Kidney capillary endothelial cell (primary cell): ENCODE data around the gene TRIM8.

Experiments used
- DNase-seq: peaks from one replicate; pipeline ENCODE4 v3.0.0-alpha.2; 2018; ENCODE audit warnings: low spot score

The TRIM8 gene, protein sequence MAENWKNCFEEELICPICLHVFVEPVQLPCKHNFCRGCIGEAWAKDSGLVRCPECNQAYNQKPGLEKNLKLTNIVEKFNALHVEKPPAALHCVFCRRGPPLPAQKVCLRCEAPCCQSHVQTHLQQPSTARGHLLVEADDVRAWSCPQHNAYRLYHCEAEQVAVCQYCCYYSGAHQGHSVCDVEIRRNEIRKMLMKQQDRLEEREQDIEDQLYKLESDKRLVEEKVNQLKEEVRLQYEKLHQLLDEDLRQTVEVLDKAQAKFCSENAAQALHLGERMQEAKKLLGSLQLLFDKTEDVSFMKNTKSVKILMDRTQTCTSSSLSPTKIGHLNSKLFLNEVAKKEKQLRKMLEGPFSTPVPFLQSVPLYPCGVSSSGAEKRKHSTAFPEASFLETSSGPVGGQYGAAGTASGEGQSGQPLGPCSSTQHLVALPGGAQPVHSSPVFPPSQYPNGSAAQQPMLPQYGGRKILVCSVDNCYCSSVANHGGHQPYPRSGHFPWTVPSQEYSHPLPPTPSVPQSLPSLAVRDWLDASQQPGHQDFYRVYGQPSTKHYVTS

DNA sequence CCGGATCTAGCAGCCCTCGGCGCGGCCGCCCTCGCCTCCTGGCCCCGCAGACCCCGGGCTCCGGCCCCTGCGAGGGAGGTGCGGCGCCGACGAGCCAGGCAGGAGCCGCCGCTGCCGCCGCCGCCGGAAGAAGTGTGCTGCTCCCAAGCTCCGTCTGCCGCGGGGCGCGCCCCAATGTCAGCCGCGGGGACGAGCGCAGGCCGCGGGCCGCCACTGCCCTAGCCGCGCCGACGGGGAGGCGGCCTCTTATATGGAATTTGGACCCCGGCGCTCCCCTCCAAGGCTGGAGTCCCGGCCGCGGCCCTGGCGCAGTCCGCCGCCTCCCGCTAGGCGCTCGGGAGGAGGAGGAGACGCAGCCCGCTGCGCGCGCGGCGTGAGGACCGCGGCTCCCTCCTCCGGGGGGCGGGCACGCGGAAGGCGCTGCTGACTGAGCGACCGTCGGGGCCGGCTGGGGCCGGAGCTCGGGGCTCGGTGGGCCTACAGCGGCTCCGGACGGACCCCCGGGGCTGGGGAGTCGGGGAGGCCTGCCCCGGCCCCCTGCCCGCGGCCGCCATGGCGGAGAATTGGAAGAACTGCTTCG, at the start of gene TRIM8:
TRIM8 (plus strand) TSS at position 414 of the 580 bp plus-strand sequence; CDS start at position 553, 139 bp downstream.
- no peak for DNase-seq

DNA sequence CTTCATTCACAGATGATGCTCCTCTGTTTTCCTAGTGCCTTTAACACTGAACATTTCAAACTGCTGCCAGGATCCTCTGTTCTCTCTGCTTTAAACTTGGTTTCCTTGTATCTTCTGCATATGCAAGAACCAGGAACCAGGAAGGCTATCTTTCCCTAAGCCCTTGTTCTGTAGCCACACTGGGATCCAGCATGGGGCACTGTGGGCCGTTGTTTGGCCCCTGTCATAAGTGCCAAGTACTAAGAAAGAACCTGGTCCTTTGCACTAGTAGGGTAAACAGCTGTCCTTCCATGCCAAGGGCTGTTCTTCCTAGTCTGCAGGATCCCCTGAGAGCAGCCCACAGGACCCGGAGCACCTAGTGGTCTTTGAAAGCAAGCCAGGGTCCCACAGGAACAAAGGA, 49.0 kb upstream of the TRIM8 start:
- no peak for DNase-seq

DNA sequence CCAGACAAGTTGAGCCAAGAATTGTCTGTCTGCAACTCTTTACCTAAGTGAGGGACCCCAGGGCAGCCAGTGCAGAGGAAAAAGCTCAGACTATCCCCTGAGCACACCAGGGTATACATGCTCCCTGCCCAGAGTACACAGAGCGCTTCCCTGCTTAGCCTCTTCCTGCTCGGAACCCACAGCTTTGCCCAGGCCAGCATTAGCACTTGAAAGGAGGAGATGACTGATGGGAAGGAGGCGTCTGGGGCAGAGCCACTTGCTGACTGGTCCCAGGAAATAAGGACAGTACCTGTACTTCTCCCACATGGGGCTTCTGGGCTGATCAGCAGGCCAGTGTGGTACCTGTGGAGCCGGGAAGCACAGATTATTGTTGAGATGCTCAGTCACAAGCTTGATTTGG, 48.4 kb upstream of the TRIM8 start:
- DNase-seq = no peak

DNA sequence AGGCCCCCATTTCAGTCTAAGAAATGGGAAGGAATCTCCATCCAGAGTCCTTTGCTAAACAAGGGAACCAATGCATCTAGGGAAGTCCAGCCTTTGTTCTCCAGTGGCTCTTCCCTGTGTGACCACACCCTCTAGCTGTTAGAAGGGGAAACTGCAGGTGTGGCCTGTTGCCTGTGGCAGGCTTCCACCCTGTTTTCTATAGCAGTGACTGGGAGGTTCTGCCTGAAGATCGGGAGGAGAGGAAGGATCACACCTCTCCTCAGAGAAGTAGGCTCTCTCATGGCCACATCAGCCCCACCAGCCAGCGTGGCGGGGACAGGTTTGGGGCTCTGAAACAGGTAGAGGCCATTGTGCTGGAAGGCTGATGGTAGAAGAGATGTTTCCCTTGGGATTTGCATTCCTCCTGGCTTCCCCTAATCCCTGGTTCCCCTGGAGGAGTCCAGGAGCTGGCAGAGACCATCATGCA, 47.7 kb upstream of the TRIM8 start:
- DNase-seq = peak; percentile 57

DNA sequence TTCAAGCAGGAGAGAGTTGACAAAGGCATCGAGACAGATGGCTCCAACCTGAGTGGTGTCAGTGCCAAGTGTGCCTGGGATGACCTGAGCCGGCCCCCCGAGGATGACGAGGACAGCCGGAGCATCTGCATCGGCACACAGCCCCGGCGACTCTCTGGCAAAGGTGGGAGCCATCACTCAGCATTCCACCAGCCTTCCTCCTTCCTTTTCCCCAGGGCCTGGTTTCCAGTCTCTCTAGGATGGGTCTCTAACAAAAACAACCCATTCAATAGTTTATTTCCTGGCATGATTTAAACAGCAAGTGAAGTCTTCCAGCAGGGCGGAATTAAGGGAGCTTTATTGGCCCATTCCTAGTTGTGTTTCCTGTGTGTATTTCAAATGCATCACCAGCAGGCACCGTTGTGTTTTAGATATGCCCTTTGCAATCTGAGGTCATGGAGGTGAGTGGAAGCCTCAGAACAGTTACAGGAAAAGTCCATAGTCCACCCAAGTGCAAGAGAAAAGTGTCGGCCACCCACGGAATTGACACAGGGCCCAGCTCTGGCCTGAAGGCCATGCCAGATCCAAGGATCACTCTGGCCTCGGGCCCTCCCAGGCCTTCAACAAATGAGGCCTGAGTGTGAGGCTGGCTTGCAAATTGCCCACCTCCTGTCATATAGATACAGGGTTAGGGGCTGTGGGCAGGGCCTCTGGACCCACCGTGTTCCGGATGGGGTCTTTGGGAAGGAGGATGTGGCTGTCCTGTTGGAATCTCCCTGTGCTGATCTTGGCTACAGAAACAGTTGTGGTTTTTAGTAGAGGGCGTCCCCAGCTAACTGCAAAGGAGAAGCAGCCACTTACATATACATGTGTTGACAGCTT, 46.9 kb upstream of the TRIM8 start:
- DNase-seq = peak; percentile 60

DNA sequence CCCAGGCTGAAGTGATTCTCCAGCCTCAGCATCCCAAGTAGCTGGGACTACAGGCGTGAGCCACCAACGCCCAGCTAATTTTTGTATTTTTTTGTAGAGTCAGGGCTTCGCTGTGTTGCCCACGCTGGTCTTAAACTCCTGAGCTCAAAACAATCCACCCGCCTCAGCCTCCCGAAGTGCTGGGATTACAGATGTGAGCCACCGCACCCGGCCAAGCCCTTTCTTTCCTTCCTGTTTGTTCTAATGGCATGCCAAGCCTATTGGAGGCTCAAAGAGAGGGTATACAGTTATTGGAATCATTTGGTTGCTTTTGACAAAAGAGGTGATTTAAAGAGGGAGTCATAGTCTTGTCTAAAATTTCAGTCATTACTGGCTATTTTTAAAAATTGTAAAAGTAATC, 46.0 kb upstream of the TRIM8 start:
- peak; percentile 56 for DNase-seq

DNA sequence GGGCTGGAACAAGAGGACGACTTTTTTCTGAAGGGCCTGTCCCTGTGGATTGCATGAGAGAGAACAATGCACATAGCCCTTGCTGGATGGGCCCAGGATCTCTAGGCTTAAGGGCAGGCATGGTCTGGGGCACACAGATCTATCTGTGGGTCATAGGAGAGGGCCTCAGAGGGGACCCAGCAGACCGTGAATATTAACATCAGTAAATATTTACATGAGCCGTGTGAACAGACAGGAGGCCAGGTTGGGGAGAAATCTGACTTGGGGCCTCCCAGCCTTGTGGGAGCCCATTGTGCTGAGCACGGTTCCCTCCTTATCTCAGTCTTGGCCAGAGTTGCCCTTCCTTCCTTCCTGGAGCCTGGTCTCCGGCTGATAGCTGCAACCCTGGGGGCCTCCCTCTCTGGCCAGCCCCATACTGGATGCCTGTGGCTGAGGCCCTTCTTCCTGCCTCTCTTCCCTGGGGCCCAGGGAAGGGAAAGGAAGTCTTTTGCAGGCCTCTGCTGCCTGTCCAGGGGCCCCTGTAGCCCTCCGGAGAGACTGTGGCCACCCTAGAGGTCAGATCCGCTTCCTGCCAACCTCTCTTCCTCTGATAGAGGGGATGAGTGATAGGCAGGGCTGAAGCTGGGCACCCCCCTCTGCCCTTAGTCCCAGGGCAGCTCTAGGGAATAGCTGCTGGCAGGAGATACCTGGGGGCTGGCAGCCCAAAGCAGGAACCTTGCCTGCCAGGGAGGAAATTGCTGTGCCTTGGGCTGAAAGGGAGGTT, 44.5 kb upstream of the TRIM8 start:
- DNase-seq = peak; percentile 82

- DNase-seq = no peak
These were observed 43.5 kb upstream of the TRIM8 start for GRCh38 chr10:102600816-102601215.

DNA sequence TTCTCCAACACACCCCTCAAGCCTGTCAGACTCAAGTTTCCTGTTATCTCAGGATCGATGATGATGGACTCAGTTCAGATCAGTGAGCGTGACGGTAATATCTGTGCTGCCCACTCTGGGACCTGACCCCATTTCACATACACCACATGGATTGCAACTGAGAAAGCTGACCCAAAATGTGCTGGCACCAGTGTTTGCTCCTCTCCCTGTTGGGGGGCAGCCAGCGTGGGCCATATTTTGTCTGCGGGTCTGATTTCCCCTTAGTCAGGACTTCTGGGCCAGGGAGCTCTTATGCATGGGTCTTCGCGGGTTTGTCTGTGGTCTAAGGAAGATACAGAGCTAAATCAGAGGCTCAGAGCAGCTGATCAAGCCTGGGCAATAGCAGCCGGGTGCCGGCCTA, 42.6 kb upstream of the TRIM8 start:
- no peak for DNase-seq

GRCh38 chr10:102602272-102603045, 41.8 kb upstream of the TRIM8 start:
- no peak for DNase-seq

DNA sequence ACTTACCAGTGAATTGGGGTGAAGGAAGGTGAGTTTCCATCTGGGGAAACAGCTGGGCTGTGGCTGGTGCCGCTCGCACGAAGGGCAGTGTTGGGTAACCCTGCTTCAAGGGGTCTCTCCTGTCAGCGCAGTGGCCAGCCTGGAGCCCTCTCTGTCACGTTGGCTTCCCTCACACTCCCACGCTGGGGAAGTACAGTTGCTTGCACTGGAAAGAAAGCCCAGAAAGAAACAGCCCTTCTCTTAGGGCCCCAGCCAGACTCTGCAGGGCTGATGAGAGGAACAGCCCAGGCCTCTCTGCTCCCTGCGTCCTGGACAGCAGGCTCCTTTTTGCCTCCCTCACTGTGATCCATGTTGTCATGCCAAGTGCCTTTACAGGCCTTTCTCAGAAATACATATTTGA, 40.3 kb upstream of the TRIM8 start:
- no peak for DNase-seq

- peak; percentile 90 for DNase-seq
These were observed 39.8 kb upstream of the TRIM8 start for GRCh38 chr10:102604439-102604841.

DNA sequence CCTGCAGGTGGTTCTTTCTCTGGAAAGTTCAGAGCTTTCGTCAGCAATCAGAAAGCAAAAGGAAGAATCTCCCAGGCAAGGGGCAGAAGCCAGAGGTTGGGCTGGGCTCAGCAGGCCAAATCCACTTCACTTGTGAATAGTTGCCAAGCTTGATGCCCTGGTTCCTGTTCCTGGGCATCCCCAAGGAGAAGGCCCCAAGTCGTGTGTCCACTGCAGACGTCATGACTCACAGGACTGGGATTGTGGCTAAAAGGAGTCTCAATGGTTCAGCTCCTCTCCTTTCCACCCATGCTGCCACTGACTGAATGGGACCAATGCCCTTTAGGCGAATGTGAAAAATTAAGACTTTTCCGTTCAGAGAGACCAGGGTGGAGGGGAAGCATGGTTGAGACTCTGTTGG, 38.6 kb upstream of the TRIM8 start:
- DNase-seq = no peak

DNA sequence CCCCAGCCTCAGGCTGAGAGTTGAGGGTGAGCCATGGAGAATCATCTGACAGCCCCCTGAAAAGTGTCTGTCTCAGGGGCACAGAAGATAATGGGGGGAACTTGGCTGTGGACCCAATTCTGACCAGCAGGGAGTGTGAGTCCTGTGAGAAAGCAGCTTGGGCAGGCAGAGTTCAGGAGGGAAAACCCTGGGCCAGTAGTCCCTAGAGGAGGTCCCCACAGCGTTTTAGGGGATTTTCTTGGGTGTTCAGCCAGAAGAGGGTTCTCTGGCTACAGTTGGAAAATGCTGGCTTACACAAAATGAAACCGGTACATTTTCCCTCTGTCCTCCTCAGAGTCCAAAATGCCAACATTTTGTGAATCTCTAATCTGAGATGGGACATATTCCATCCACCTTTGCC, 35.8 kb upstream of the TRIM8 start:
- DNase-seq = no peak

DNA sequence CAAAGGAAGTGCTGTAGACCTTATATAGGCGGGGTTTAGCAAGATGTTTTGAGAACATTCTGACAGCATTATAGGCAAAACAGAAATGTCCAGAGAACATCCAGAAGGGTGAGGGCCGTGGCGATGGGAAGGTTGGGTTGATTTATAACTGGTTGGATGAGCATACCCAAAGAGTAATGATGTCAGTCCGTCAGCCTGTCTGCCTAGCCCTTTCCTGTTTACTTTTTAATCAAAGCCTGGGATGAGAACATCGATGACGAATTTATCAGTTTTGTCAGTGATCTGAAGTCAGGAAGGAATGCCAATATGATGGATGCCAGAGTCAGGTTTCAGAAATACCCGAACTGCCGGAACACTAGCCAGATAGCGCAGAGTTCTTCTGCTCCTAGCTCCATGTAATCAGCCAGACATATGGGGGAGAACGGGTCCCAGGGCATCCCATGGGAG, 33.8 kb upstream of the TRIM8 start:
- DNase-seq = no peak

DNA sequence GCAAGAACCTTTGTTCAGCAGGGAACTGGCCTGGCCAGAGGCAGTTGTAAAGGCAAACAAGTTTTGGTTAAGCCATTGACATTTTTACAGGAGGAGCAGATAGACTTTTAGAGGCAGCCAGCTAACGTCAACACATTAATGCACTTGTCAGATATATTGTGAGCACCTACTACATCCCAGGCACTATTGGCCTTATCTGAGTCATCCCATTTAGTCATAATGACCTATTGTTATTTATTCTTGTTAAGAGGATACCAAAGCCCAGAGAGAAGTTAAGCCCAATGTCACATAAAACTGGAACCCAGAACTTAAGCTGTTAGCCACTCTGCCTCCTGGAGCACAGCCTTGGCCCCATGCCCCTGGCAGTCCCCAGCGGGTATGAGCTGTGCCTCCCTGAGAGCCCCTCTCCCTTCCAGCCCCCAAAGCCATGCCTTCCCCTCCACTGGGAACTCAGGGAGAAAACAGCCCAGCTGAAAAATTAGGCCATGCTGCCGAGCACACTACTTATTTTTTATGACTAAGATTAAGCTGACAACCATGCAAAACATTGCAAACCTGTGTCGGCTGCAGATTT, 32.7 kb upstream of the TRIM8 start:
- DNase-seq = no peak

- DNase-seq = no peak
These were observed 31.4 kb upstream of the TRIM8 start for GRCh38 chr10:102612964-102613275.

DNA sequence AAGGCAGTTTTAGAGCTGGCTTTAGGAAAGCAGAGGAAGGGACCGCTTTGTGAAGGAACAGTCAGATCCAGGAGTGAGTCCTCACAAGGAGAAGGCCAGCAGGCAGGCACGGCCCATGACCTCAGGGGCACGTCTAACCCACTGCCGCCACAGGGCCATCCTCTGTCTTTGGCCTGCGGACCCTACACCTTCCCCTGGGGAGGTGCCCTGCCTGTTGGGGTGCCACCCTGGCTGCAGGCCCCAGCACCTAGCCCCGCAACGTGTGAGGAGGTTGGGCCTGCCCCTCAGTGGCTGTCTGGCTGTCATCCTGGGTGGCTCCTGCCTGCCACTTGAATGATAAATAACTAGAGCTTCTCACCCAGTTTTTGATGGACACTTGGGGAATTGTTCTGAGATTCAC, 31.0 kb upstream of the TRIM8 start:
- DNase-seq = no peak

DNA sequence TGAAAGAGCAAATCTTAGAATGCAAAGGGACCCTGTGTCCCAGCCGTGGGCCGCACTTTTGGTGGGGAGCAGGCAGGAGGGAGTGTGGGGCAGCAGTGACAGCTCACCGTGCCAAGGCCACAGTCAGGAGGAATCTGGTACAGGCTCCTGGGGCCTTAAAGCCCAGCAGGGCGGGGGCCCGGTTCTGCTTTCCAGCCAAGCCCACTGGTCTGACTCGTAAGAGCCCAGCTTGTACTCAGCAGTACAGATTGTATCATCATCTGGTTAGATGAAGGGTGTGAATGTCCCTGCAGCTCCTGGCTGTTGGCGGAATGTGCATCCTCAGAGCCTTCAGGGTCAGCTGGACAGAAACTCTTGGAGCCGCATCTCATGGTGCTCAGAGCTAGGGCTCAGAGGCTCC, 30.5 kb upstream of the TRIM8 start:
- no peak for DNase-seq

GRCh38 chr10:102614888-102615287, 29.4 kb upstream of the TRIM8 start:
- DNase-seq = no peak

- no peak for DNase-seq
These were observed 28.9 kb upstream of the TRIM8 start for GRCh38 chr10:102615361-102615760.
